OCI-LY1 (cell line): Measurements from ENCODE around the gene PDYN.

ENCODE experiments used
- H2AFZ ChIP-seq: fragments of 200-600 bp; sonication (generic), shearing (Covaris generic); 2 replicates; pipeline ENCODE4 v1.6.0; 2014; ENCODE audit warnings: antibody characterized with exemption, mild to moderate bottlenecking, low read length
- H3F3A ChIP-seq: fragments of 200-600 bp; sonication (generic), shearing (Covaris generic); 2 replicates; pipeline ENCODE4 v1.6.0; 2014; ENCODE audit warnings: mild to moderate bottlenecking, antibody characterized with exemption, low read length, moderate library complexity; ENCODE audit not compliant: insufficient read depth
- H3K27ac ChIP-seq: fragments of 200-600 bp; sonication (generic); 2 replicates; pipeline ENCODE4 v1.5.1; 2014; ENCODE audit warnings: low read length, mixed run types, mild to moderate bottlenecking, low read depth; ENCODE audit not compliant: poor library complexity, severe bottlenecking
- H3K27me3 ChIP-seq: fragments of 200-600 bp; sonication (generic); 2 replicates; pipeline ENCODE4 v1.6.0; 2014; ENCODE audit warnings: antibody characterized with exemption, mild to moderate bottlenecking, low read length, moderate library complexity; ENCODE audit not compliant: insufficient read depth
- H3K36me3 ChIP-seq: fragments of 200-600 bp; sonication (generic); 2 replicates; pipeline ENCODE4 v1.6.1; 2014; ENCODE audit warnings: mild to moderate bottlenecking, antibody characterized with exemption, low read length, moderate library complexity, mixed read lengths; ENCODE audit not compliant: insufficient read depth
- H3K4me1 ChIP-seq: fragments of 200-600 bp; sonication (generic); 2 replicates; pipeline ENCODE4 v1.5.1; 2014; ENCODE audit warnings: mild to moderate bottlenecking, low read length, moderate library complexity; ENCODE audit not compliant: insufficient read depth, severe bottlenecking
- H3K4me2 ChIP-seq: fragments of 200-600 bp; sonication (generic), shearing (Covaris generic); 2 replicates; pipeline ENCODE4 v1.6.1; 2014; ENCODE audit warnings: low read length
- H3K4me3 ChIP-seq: fragments of 200-600 bp; sonication (generic); 2 replicates; pipeline ENCODE4 v1.5.1; 2014; ENCODE audit warnings: low read length, low read depth, mild to moderate bottlenecking, mixed read lengths; ENCODE audit not compliant: poor library complexity, severe bottlenecking
- H3K79me2 ChIP-seq: fragments of 200-600 bp; shearing (Covaris generic); 2 replicates; pipeline ENCODE4 v1.6.1; 2016; ENCODE audit warnings: mixed run types, low read length, mixed read lengths; ENCODE audit not compliant: insufficient read depth
- H3K9ac ChIP-seq: fragments of 200-600 bp; sonication (generic), shearing (Covaris generic); 2 replicates; pipeline ENCODE4 v1.6.1; 2014; ENCODE audit warnings: mild to moderate bottlenecking, low read length, mixed read lengths
- H3K9me2 ChIP-seq: fragments of 200-600 bp; sonication (generic), shearing (Covaris generic); 2 replicates; pipeline ENCODE4 v1.6.1; 2014; ENCODE audit warnings: low read depth, mild to moderate bottlenecking, low read length, mixed read lengths
- H3K9me3 ChIP-seq: fragments of 200-600 bp; shearing (Covaris generic); 2 replicates; pipeline ENCODE4 v1.6.1; 2014; ENCODE audit warnings: low read length, mixed read lengths
- H4K20me1 ChIP-seq: fragments of 200-600 bp; sonication (generic), shearing (Covaris generic); 2 replicates; pipeline ENCODE4 v1.6.0; 2016; ENCODE audit warnings: mild to moderate bottlenecking, low read length; ENCODE audit not compliant: insufficient read depth
- CTCF ChIP-seq: fragments of 200-600 bp; sonication (generic), shearing (Covaris generic); IDR thresholded peaks from 2 replicates; pipeline ENCODE4 v1.5.1; 2017; ENCODE audit warnings: mild to moderate bottlenecking, antibody characterized with exemption, low read length, moderate library complexity, mixed read lengths
- EZH2 ChIP-seq: fragments of 200-600 bp; sonication (generic), shearing (Covaris generic); IDR thresholded peaks from 2 replicates; pipeline ENCODE4 v1.8.0; 2017; ENCODE audit warnings: borderline replicate concordance, mixed run types, mild to moderate bottlenecking, antibody characterized with exemption, low read length, moderate library complexity, mixed read lengths

The PDYN gene

GRCh38 chr20:1961374-1961773, 32.5 kb downstream of the PDYN start:
- Histone ChIP-seq H3K79me2 (no peaks in the 10 kb centered on the region), H2AFZ (no peak overlapping the region), H3K9ac (no peak overlapping the region), H3K4me3 (no peak overlapping the region), H3K27ac (no peak overlapping the region), H4K20me1 (no peaks in the 10 kb centered on the region), H3K27me3 (no peaks in the 10 kb centered on the region), H3K9me2 (no peaks in the 10 kb centered on the region), H3K4me2 (no peak overlapping the region), H3K4me1 (peaks cover 6% of the 10 kb centered on the region), H3K36me3 (no peaks in the 10 kb centered on the region), H3F3A (no peaks in the 10 kb centered on the region), H3K9me3 (no peaks in the 10 kb centered on the region)
- TF ChIP-seq CTCF (no peak), EZH2 (no peak)

- Histone ChIP-seq H3K9me2 (no peaks in the 10 kb centered on the region), H4K20me1 (no peaks in the 10 kb centered on the region), H3K4me1 (peaks cover 6% of the 10 kb centered on the region), H3K27ac (no peak overlapping the region), H3K27me3 (no peaks in the 10 kb centered on the region), H3K9me3 (no peaks in the 10 kb centered on the region), H3K4me2 (no peak overlapping the region), H3K9ac (no peak overlapping the region), H2AFZ (no peak overlapping the region), H3K79me2 (no peaks in the 10 kb centered on the region), H3F3A (no peaks in the 10 kb centered on the region), H3K4me3 (no peak overlapping the region), H3K36me3 (no peaks in the 10 kb centered on the region)
- no peak for TF ChIP-seq CTCF
- no peak for TF ChIP-seq EZH2
Measured at GRCh38 chr20:1959156-1959555, 34.7 kb downstream of the PDYN start.

- peaks cover 7% of the 10 kb centered on the region for H3K4me1 ChIP-seq
- no peak overlapping the region for H3K27ac ChIP-seq
- no peak overlapping the region for H2AFZ ChIP-seq
- H4K20me1 ChIP-seq, result no peaks in the 10 kb centered on the region
- no peaks in the 10 kb centered on the region for H3K9me3 ChIP-seq
- H3K27me3 ChIP-seq, result no peaks in the 10 kb centered on the region
- H3K4me2 ChIP-seq, result no peak overlapping the region
- H3K36me3 ChIP-seq, result no peaks in the 10 kb centered on the region
- H3F3A ChIP-seq, result no peaks in the 10 kb centered on the region
- no peaks in the 10 kb centered on the region for H3K9me2 ChIP-seq
- no peaks in the 10 kb centered on the region for H3K79me2 ChIP-seq
- no peak overlapping the region for H3K9ac ChIP-seq
- TF ChIP-seq EZH2, result no peak
- TF ChIP-seq CTCF, result no peak
- H3K4me3 ChIP-seq, result no peak overlapping the region
Measured at GRCh38 chr20:1958426-1958825, 35.4 kb downstream of the PDYN start.
